Measurements from ENCODE around the gene CISD3.

CISD3 gene

DNA sequence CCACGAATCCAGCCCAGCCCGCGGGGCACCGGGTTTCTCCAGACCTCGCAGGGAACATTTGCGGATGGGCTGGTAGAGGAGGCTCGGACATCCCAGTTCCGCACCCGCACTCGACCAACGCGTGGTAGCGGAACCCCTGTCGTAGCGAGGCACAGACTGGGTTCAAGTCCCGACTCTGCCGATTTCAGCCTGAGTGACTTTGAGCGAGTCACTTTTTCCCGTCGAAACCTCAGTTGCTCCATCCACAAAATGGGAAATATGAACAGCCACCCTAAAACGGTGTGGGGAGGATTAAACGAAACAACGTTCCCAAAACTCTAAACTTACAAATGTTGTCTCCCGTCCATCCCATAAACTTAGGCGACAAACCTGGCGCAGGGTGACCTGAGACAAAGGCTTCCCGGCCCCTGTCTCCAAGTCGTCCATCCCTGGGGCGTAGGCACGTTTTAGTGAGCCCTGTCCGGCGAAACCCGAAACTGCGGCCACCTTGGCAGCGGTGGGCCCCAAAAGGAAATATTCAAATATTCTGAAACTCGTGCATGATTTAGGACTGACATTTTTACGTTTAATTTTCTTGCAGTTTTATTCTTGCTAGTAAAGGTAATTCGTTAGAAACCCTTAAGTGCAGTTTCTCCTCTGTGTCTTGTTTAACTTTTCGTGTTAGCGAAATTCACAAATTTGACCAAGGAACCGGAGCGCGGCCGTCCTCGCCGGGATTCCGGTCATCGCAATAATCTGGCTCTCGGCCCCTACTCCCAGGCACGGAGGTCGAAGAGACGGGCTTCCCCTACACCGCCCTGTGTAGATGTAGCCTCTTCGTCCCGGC is 27.0 kb upstream of the CISD3 start:
- in situ Hi-C loops (cut with HindIII; ENCODE audit: low pct_unique_long_range_greater_than_20kb, low sequenced_read_pairs): no loop called here
- peak in 1 of 2 experiments; percentile 54 for DNase-seq (ENCODE audit: low read depth in 1 of 2, low spot score in 1 of 2)
- no peak for TF ChIP-seq JUND (IDR thresholded peaks at IDR 0.05; ENCODE audit: low read depth)

DNA sequence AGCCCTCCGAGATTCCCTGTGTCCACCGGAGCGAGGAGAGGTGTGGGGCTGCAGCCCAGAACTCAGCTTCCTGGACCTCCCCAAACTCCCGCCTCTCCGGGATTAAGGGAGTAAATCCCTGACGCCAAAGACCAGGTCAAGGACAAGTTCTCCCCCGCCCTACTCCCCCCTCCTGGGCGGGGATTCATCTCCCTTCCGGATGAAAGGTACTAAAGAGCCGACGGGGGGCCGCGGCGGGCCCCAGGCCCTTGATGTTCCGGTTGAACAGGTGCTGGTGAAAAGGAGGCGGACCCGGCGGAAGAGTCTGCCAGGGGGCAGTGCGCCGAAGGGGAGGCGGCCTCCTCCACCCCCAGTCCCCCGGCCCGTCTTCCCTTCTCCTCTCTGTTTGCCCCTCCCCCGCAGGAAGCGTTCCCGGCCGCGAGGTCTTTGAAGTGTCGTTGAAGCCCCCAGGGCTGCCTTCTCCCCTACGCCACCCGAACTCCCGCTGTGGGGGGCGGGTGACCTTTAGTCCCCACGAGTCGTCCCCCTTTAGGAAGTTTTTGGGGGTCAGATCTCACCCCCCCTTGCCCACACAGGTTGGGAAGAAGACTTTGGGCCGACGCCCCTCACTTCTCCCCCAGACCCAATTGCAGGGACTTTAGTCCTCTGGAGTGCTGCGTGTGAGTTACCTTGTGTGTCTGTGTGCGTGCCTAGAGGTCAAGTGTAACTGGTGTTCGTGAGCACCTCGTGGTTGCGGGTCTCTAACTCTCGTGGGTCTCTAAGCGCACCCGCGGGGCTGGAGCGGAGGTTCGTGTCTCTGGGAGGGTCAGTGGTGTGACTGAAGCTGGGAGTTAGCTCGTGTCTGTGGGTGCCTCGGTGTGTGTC is 26.2 kb upstream of the CISD3 start:
- DNase-seq (ENCODE audit: low read depth in 1 of 2, low spot score in 1 of 2): peak; percentile 91 to 99
- no peak for TF ChIP-seq JUND (IDR thresholded peaks at IDR 0.05; ENCODE audit: low read depth)
- in situ Hi-C loops (cut with HindIII; ENCODE audit: low pct_unique_long_range_greater_than_20kb, low sequenced_read_pairs): no loop called here

DNA sequence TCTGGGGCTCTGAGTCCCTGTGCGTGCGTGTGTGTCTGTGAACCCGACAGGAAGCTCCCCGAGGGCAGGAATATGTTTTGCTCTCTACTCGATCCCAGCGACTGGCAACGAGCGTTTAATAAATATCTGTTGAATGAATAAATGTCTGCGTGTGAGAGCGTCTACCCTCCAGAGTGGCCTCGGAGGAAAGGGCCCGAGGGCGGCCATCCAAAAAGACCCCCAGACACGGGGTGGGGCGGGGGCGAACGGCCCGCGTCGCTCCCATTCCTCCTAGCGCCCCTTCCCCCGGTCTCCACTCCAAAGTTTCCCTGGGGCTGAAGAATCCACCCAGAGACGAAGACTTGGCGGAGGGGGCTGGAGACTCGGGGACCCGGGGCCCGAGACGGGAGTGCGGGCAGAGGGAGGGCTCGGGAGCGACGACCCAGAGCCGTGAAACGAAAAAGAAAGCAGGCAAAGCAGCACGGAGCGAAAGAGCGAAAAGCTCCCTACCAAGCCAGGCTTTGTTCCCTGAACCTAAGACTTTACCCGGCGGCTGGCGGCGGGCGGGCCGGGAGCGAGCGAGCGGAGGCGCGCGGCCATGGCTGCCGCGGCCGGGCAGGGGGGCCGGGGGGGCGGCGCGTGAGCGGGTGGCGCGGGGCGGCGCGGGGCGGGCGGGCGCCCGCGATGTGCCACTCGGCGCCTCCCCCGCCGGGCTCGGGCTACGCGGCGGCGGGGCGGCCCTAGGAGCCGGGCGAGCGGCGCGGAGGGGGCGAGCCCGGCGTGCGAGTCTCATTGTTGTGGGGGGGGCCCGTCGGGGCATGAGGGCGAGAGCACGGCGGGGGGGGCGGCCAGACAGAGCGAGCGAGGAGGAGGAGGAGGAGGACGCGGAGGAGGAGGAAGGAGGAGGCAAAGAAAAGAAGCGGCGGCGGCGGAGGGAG is 25.3 kb upstream of the CISD3 start, which contains the start of gene MLLT6:
Gene MLLT6 (plus strand): TSS at position 668 of the 917 bp plus-strand sequence. CDS start 360 bp downstream, outside the sequence.
- DNase-seq (ENCODE audit: low read depth in 1 of 2, low spot score in 1 of 2): peak; percentile 73 to 91
- no peak for TF ChIP-seq JUND (IDR thresholded peaks at IDR 0.05; ENCODE audit: low read depth)
- in situ Hi-C loops (cut with HindIII; ENCODE audit: low pct_unique_long_range_greater_than_20kb, low sequenced_read_pairs): no loop called here

DNA sequence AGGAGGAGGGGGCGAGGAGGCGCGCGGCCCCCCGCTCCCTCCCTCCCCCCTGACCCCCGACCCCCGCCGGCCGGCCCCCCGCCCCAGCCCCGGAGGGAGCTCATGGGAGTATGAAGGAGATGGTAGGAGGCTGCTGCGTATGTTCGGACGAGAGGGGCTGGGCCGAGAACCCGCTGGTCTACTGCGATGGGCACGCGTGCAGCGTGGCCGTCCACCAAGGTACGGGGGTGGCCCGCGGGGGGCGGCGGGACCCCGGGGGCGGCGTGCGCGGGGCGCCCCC is 24.7 kb upstream of the CISD3 start:
- peak in 1 of 2 experiments; percentile 49 for DNase-seq (ENCODE audit: low read depth in 1 of 2, low spot score in 1 of 2)
- no peak for TF ChIP-seq JUND (IDR thresholded peaks at IDR 0.05; ENCODE audit: low read depth)
- in situ Hi-C loops (cut with HindIII; ENCODE audit: low pct_unique_long_range_greater_than_20kb, low sequenced_read_pairs): no loop called here

DNA sequence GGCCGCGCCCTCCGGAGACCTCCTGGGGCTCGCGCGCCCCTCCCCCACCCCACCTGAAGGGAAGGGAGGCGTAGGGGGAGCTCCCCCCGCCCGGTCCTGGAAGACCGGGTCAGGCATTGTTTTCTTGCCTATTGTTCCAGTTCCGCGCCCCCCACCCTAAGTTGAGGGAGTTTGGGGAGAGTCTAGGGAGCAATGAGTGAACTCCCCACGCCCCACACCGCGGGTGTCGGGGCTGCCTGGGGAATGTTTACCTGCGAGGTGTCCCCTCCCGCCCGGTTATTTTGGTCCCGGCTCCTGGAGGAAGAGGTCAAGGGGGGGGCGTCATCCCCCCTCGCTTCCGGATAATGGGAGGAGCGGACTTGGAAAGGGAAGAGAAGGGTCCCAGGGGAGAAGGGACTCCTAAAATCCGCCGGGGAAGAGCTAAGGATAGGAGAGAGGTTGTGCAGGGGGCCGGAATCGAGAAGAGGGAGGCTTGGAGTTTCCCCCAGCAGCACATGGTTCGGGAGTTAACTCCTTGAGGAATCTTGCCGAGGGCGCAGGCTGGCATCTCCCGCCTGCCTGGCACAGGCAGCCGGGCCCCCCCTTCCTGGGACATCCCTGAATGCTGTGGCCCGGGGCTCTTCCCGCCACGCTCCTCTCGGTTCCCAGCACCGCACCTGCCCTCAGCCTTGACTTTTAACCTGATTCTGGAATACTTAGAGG is 24.2 kb upstream of the CISD3 start:
- no peak for TF ChIP-seq JUND (IDR thresholded peaks at IDR 0.05; ENCODE audit: low read depth)
- DNase-seq (ENCODE audit: low read depth in 1 of 2, low spot score in 1 of 2): peak; percentile 44 to 68
- in situ Hi-C loops (cut with HindIII; ENCODE audit: low pct_unique_long_range_greater_than_20kb, low sequenced_read_pairs): no loop called here

DNA sequence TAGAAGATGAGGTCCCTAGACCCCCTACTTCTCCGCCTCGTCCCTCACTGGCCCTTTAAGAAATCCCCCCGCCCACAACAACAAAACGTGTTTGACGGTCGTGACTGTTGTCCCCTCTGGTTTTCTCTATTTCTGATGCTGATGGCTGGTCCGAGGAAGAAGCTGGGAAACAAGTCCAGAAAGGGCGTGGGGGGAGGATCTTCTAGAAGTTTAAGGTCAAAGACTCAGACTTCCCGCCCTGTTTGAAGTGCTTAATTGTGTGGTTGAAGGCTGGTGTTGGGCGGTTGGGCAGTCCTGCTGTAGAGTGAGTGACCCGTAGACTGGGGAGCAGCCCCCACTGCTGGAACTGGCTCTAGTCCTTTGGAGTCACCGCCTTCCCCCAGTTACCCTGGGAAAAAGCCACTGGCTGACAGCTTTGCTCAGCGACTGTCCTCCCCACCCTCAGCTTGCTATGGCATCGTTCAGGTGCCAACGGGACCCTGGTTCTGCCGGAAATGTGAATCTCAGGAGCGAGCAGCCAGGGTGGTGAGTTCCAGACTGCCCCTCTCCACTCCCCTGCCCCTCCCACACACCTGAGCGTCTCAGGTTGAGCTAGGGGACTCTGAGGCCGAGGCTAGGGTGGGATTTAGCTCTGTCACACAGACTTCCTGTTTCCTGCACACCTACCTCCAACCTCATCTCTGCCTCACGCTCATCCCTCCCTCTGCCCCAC is 23.5 kb upstream of the CISD3 start:
- peak in 1 of 2 experiments; percentile 52 for DNase-seq (ENCODE audit: low read depth in 1 of 2, low spot score in 1 of 2)
- no peak for TF ChIP-seq JUND (IDR thresholded peaks at IDR 0.05; ENCODE audit: low read depth)
- in situ Hi-C loops (cut with HindIII; ENCODE audit: low pct_unique_long_range_greater_than_20kb, low sequenced_read_pairs): no loop called here

DNA sequence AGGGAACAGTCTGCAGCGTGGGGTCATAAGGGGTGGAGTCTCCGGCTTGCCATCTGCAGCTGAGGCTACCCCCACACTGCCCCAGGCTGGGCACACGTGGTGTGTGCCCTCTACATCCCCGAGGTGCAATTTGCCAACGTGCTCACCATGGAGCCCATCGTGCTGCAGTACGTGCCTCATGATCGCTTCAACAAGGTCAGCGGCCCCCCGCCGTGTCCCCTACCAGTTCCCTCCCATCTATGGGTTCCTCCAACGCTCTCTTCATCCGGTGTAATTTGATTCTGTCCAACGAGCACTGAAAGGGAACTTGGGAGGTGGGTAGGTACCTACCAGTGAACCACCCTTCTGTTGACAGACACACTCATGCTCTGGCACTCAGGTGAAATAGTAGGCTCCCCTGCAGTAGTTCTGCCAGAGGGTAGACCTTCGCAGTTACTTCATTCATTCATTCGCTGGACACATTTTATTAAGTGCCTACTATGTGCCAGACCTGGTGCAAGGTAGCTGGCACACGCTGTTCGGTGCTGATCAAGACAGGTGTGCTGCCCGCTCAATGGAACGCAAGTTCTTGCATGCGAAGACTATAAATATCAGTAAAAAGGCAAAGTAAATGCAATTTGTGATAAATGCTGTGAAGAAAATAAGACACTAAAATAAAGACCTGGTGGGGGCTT is 22.3 kb upstream of the CISD3 start:
- in situ Hi-C loops (cut with HindIII; ENCODE audit: low pct_unique_long_range_greater_than_20kb, low sequenced_read_pairs): no loop called here
- no peak for DNase-seq (ENCODE audit: low read depth in 1 of 2, low spot score in 1 of 2)
- TF ChIP-seq JUND (IDR thresholded peaks at IDR 0.05; ENCODE audit: low read depth): no peak

DNA sequence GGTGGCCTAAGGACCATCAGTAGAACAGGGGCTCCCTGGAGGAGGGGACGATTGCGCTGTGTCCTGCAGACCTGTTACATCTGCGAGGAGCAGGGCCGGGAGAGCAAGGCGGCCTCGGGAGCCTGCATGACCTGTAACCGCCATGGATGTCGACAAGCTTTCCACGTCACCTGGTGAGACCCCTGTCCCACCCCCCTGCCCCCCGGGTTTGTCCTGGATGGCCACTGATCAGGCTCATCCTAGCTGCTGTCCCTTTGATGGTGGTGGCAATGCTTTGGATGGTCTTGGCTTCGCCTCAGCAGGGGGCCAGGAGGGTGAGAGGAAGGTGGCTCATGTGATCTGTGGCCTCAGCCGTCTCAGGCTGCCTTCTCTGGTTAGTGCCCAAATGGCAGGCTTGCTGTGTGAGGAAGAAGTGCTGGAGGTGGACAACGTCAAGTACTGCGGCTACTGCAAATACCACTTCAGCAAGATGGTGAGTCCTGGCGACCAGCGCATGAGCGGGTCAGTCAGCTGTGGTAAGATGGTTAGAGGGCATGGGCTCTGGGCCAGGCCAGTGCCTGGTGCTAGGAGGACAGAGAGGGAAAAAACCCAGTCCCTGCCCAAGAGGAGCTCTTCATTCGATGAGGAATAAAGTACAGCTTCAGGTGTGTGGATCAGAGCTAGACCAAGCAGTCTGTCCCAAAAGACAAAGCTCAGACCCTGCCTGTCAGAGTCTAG is 20.9 kb upstream of the CISD3 start:
- no peak for DNase-seq (ENCODE audit: low read depth in 1 of 2, low spot score in 1 of 2)
- in situ Hi-C loops (cut with HindIII; ENCODE audit: low pct_unique_long_range_greater_than_20kb, low sequenced_read_pairs): no loop called here
- no peak for TF ChIP-seq JUND (IDR thresholded peaks at IDR 0.05; ENCODE audit: low read depth)

DNA sequence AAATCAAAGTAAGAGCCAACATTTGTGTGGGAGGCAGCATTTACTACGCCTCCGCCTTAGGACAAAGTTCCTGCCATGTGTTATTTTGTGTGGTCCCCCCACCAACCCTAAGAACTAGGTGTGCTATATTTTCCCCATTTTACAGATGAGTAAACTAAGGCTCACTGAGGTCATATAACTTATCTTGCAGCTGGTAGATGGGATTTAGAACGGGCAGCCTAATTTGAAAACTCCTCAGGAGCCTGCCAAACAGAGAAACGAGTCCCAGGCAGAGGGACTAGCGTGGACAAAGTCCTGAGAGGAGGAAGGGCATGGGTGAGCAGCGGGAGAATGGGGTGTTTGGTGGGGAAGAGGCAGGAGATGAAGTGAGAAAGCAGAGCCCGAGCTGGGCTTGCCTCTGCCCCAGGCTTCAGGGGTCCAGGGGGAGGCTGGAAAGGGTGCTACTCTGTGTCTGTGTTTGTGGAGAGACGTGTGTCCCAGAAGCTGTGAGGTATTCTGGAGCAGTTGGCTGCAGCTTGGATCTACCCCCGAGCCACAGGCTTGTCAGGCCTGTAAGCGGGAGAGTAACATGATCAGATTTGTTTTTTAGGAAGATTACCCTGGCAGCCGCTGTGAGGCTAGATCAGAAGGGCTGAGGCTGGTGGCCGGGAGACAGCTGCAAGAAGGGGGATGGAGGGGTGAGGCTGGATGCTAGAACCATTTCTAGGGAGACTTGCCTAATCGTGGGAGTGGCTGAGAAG is 20.1 kb upstream of the CISD3 start:
- DNase-seq (ENCODE audit: low read depth in 1 of 2, low spot score in 1 of 2): no peak
- in situ Hi-C loops (cut with HindIII; ENCODE audit: low pct_unique_long_range_greater_than_20kb, low sequenced_read_pairs): no loop called here
- no peak for TF ChIP-seq JUND (IDR thresholded peaks at IDR 0.05; ENCODE audit: low read depth)

DNA sequence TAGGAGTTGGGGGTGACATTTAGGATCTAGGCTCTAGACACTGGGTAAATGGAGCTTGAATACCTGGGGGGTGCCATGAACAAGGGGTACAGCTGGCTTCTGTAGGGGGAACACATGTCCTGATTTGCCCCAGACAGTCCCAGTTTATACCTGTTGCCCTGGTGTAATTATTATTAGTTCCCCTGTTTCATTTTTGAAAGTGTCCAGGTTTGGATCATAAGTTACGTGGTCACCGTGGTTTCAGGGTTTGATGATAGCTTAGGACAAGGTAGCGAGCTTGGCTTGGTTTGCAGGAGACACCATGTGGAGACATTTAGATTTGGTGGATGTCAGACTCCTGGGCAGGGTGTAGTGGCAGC is 19.6 kb upstream of the CISD3 start:
- DNase-seq (ENCODE audit: low read depth in 1 of 2, low spot score in 1 of 2): no peak
- TF ChIP-seq JUND (IDR thresholded peaks at IDR 0.05; ENCODE audit: low read depth): no peak
- in situ Hi-C loops (cut with HindIII; ENCODE audit: low pct_unique_long_range_greater_than_20kb, low sequenced_read_pairs): no loop called here
